8988T (cell line): ENCODE data around the gene RNF166.

Experiments used
- DNase-seq: peaks from one replicate; pipeline ENCODE4 v3.0.0; 2011

RNF166 gene

GRCh38 chr16:88650749-88651275, 55.4 kb downstream of the RNF166 start, which contains the start of gene CYBA:
Gene CYBA (minus strand): TSS chr16:88651053. CDS start chr16:88651013, 40 bp downstream.
- peak; percentile 99 for DNase-seq

- DNase-seq = peak; percentile 86
Measured at GRCh38 chr16:88649924-88650748, 56.1 kb downstream of the RNF166 start.

DNA sequence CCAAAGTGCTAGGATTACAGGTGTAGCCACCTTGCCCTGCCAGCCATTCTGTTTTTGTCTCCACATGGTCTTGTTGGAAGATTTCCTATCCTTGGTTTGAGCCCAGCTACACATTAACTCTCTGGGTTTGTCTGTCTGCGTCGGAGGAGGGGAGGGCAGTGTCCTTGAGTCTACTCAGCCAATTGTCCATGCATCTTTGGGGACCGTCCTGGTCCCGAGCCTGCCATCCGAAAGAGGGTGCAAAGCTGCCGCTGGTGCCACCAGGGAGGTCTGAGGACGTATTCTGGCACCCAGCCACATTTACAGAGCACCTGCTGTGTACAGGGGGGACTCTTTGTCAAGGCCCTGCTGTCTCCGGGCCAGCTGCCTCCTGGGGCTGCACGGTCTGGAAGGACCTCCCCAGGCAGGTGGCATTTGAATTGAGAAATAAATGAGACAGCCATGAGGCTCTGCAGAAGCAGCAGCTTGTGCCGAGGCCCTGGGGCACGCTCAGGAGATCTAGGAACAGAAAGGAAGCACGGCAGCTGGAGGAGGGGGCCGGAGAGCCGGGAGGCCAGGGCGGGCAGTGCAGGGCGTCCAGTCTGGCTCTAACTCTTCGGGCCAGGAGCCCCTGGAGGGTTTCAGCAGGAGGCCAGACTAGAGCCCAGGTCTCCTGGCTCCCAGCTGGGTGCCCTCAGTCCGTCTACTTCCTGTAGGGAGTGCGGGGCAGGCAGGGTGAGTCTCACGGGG, 56.8 kb downstream of the RNF166 start:
- peak; percentile 75 for DNase-seq

- DNase-seq = no peak
Measured at GRCh38 chr16:88647178-88648070, 58.8 kb downstream of the RNF166 start.
